HepG2 (cell line): ENCODE data around the gene ARL16. TPM values are rescaled to one million over a fixed set of nuclear protein-coding genes. Genes with fewer than 3 reads are reported as not detected.

Experiments used
- AGO1 ChIP-seq: fragments of 200-400 bp; formaldehyde crosslinking; IDR thresholded peaks from 2 replicates; pipeline ENCODE4 v1.6.1; 2017; ENCODE audit warnings: mild to moderate bottlenecking, low read depth, low read length, moderate library complexity; ENCODE audit not compliant: poor library complexity, severe bottlenecking
- DR1 ChIP-seq: sonication (generic); formaldehyde crosslinking; IDR thresholded peaks from 2 replicates; pipeline ENCODE4 v1.8.0; 2021; ENCODE audit warnings: mild to moderate bottlenecking, missing genetic modification reagents, inconsistent platforms
- FOXM1 ChIP-seq: sonication (generic); formaldehyde crosslinking; IDR thresholded peaks from 2 replicates; pipeline ENCODE4 v1.5.0; 2020; ENCODE audit warnings: missing genetic modification reagents
- HNF4A ChIP-seq: sonication (generic); formaldehyde crosslinking; IDR thresholded peaks from 2 replicates; pipeline ENCODE4 v1.4.0; 2020; ENCODE audit warnings: missing genetic modification reagents
- MYC ChIP-seq: sonication (generic); formaldehyde crosslinking; IDR thresholded peaks from 2 replicates; pipeline ENCODE4 v1.9.0; 2021; ENCODE audit warnings: missing genetic modification reagents, borderline replicate concordance
- MZF1 ChIP-seq: sonication (generic); formaldehyde crosslinking; IDR thresholded peaks from 2 replicates; pipeline ENCODE4 v1.8.1; 2023; ENCODE audit warnings: mild to moderate bottlenecking, missing genetic modification reagents, borderline replicate concordance
- NR3C1 ChIP-seq: sonication (generic); formaldehyde crosslinking; IDR thresholded peaks from 2 replicates; pipeline ENCODE4 v1.4.0; 2020; ENCODE audit warnings: missing genetic modification reagents
- SALL1 ChIP-seq: sonication (generic); formaldehyde crosslinking; IDR thresholded peaks from 2 replicates; pipeline ENCODE4 v1.8.0; 2022; ENCODE audit warnings: mild to moderate bottlenecking, missing genetic modification reagents
- TGIF2 ChIP-seq: IDR thresholded peaks from 2 replicates; pipeline ENCODE4 v1.6.1; 2016; ENCODE audit warnings: control low read depth, missing compliant biosample characterization
- WIZ ChIP-seq: sonication (generic); formaldehyde crosslinking; IDR thresholded peaks from 2 replicates; pipeline ENCODE4 v1.5.1; 2020; ENCODE audit warnings: mild to moderate bottlenecking, missing genetic modification reagents
- ZNF136 ChIP-seq: sonication (generic); formaldehyde crosslinking; IDR thresholded peaks from 2 replicates; pipeline ENCODE4 v1.8.1; 2022; ENCODE audit warnings: low read depth, mild to moderate bottlenecking, moderate library complexity, missing genetic modification reagents
- ZNF430 ChIP-seq: sonication (generic); formaldehyde crosslinking; IDR thresholded peaks from 2 replicates; pipeline ENCODE4 v1.9.0; 2021; ENCODE audit warnings: mild to moderate bottlenecking, missing genetic modification reagents
- ZNF713 ChIP-seq: sonication (generic); formaldehyde crosslinking; IDR thresholded peaks from 2 replicates; pipeline ENCODE4 v1.4.0; 2020; ENCODE audit warnings: mild to moderate bottlenecking, missing genetic modification reagents
- polyA plus RNA-seq, 8 experiments: library from polyadenylated mRNA; depleted of rRNA in 3 of 8; stranded (reverse) in 7 of 8; unstranded in 1 of 8; fragments of >200 nt; fragmentation: Illumina TruSeq in 4 of 8; extraction: Trizol in 4 of 8; gene quantifications; 2 replicates each; pipeline versions ENCODE4 v1.2.1 to v1.2.3, GENCODE V29; 2011 to 2016; ENCODE audit warnings: low read depth in 4 of 8, missing spikeins in 1 of 8, mixed read lengths in 1 of 8; ENCODE audit not compliant: insufficient read depth in 1 of 8
- total RNA-seq, 5 experiments: library from RNA; depleted of rRNA; stranded (reverse); fragments of >200 nt; fragmentation: Illumina TruSeq; extraction: Trizol; gene quantifications; 2 replicates each; pipeline ENCODE4 v1.2.3, GENCODE V29; 2016; ENCODE audit warnings: low read depth in 1 of 5
- TF ChIP-seq, protein P1 (sequence below): sonication (generic); formaldehyde crosslinking; IDR thresholded peaks from 2 replicates; pipeline ENCODE4 v1.4.0; 2020; ENCODE audit warnings: missing genetic modification reagents
- TF ChIP-seq, protein P2 (sequence below): IDR thresholded peaks from 2 replicates; pipeline ENCODE4 v1.6.1; 2012; ENCODE audit warnings: low read length, improper control_type of control experiment
- TF ChIP-seq, protein P3 (sequence below): sonication (generic); formaldehyde crosslinking; IDR thresholded peaks from 2 replicates; pipeline ENCODE4 v1.5.0; 2020; ENCODE audit warnings: missing genetic modification reagents
- TF ChIP-seq, protein P4 (sequence below): sonication (generic); formaldehyde crosslinking; IDR thresholded peaks from 2 replicates; pipeline ENCODE4 v1.5.1; 2020; ENCODE audit warnings: mild to moderate bottlenecking, moderate library complexity, missing genetic modification reagents
- TF ChIP-seq, protein P5 (sequence below): sonication (generic); formaldehyde crosslinking; IDR thresholded peaks from 2 replicates; pipeline ENCODE4 v1.4.0; 2020; ENCODE audit warnings: mild to moderate bottlenecking, missing genetic modification reagents

The ARL16 gene
- total and polyA plus RNA-seq, 2 of the 13 experiments (the other 11 are each of a cell fraction or from before 2014, with no cell fraction given), result 20.8 to 30.8 TPM

DNA sequence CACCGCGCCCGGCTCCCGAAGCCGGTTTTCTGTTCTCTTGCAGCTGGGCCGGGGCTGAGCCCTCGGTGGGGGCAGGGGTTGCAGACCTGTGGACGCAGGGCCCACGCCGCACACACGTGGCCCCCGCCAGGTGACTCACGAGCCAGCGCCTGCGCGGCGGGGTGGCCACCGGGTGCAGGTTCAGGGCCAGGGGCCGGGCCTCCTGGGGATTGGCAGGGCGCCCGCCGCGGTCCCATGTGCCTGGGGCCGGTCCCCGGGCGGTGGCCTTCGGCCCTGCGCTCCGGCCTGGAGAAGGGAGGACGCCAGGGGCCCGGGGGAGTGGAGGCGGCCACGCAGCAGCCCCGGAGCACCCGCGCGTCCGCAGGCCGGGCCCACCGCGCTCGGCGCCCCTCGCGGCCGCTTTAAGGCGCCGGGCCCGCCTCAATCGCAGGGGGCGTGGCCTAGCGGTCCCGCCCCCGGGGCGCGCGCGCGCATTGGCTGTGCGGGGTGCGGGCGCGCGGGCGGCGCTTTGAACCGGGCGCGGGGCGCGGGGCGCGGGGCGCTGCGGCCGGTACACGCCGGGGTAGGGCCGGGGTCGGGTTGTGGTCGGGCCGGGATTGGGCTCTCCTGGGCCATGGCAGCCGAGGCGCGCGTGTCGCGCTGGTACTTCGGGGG is 28.3 kb upstream of the ARL16 start, which contains the start of gene SLC25A10 (continued):
- TF ChIP-seq, protein P1, sequence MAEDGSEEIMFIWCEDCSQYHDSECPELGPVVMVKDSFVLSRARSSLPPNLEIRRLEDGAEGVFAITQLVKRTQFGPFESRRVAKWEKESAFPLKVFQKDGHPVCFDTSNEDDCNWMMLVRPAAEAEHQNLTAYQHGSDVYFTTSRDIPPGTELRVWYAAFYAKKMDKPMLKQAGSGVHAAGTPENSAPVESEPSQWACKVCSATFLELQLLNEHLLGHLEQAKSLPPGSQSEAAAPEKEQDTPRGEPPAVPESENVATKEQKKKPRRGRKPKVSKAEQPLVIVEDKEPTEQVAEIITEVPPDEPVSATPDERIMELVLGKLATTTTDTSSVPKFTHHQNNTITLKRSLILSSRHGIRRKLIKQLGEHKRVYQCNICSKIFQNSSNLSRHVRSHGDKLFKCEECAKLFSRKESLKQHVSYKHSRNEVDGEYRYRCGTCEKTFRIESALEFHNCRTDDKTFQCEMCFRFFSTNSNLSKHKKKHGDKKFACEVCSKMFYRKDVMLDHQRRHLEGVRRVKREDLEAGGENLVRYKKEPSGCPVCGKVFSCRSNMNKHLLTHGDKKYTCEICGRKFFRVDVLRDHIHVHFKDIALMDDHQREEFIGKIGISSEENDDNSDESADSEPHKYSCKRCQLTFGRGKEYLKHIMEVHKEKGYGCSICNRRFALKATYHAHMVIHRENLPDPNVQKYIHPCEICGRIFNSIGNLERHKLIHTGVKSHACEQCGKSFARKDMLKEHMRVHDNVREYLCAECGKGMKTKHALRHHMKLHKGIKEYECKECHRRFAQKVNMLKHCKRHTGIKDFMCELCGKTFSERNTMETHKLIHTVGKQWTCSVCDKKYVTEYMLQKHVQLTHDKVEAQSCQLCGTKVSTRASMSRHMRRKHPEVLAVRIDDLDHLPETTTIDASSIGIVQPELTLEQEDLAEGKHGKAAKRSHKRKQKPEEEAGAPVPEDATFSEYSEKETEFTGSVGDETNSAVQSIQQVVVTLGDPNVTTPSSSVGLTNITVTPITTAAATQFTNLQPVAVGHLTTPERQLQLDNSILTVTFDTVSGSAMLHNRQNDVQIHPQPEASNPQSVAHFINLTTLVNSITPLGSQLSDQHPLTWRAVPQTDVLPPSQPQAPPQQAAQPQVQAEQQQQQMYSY, result peak; percentile 65; the same call in 1 of the 2 replicates
- TF ChIP-seq MYC (CRISPR knock-in tag) (peak; percentile 99), FOXM1 (CRISPR knock-in tag) (peak; percentile 93), NR3C1 (no peak), ZNF430 (CRISPR knock-in tag) (peak; percentile 99), ZNF713 (CRISPR knock-in tag) (0 out of 2 replicates have a peak, but pooled peaks have one; percentile 60), HNF4A (CRISPR knock-in tag) (peak; percentile 72), ZNF136 (CRISPR knock-in tag) (peak; percentile 80), WIZ (CRISPR knock-in tag) (peak; percentile 90), SALL1 (CRISPR knock-in tag) (peak; percentile 98), TGIF2 (CRISPR knock-in tag) (peak; percentile 97), DR1 (peak; percentile 78), AGO1 (peak; percentile 96), MZF1 (CRISPR knock-in tag) (peak; percentile 94; the same call in 1 of the 2 replicates)
- TF ChIP-seq, protein P2, sequence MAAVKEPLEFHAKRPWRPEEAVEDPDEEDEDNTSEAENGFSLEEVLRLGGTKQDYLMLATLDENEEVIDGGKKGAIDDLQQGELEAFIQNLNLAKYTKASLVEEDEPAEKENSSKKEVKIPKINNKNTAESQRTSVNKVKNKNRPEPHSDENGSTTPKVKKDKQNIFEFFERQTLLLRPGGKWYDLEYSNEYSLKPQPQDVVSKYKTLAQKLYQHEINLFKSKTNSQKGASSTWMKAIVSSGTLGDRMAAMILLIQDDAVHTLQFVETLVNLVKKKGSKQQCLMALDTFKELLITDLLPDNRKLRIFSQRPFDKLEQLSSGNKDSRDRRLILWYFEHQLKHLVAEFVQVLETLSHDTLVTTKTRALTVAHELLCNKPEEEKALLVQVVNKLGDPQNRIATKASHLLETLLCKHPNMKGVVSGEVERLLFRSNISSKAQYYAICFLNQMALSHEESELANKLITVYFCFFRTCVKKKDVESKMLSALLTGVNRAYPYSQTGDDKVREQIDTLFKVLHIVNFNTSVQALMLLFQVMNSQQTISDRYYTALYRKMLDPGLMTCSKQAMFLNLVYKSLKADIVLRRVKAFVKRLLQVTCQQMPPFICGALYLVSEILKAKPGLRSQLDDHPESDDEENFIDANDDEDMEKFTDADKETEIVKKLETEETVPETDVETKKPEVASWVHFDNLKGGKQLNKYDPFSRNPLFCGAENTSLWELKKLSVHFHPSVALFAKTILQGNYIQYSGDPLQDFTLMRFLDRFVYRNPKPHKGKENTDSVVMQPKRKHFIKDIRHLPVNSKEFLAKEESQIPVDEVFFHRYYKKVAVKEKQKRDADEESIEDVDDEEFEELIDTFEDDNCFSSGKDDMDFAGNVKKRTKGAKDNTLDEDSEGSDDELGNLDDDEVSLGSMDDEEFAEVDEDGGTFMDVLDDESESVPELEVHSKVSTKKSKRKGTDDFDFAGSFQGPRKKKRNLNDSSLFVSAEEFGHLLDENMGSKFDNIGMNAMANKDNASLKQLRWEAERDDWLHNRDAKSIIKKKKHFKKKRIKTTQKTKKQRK, result no peak
- TF ChIP-seq, protein P3, sequence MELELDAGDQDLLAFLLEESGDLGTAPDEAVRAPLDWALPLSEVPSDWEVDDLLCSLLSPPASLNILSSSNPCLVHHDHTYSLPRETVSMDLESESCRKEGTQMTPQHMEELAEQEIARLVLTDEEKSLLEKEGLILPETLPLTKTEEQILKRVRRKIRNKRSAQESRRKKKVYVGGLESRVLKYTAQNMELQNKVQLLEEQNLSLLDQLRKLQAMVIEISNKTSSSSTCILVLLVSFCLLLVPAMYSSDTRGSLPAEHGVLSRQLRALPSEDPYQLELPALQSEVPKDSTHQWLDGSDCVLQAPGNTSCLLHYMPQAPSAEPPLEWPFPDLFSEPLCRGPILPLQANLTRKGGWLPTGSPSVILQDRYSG (CRISPR knock-in tag), result peak; percentile 99
- TF ChIP-seq, protein P4, sequence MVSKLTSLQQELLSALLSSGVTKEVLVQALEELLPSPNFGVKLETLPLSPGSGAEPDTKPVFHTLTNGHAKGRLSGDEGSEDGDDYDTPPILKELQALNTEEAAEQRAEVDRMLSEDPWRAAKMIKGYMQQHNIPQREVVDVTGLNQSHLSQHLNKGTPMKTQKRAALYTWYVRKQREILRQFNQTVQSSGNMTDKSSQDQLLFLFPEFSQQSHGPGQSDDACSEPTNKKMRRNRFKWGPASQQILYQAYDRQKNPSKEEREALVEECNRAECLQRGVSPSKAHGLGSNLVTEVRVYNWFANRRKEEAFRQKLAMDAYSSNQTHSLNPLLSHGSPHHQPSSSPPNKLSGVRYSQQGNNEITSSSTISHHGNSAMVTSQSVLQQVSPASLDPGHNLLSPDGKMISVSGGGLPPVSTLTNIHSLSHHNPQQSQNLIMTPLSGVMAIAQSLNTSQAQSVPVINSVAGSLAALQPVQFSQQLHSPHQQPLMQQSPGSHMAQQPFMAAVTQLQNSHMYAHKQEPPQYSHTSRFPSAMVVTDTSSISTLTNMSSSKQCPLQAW, result peak; percentile 80
- TF ChIP-seq, protein P5, sequence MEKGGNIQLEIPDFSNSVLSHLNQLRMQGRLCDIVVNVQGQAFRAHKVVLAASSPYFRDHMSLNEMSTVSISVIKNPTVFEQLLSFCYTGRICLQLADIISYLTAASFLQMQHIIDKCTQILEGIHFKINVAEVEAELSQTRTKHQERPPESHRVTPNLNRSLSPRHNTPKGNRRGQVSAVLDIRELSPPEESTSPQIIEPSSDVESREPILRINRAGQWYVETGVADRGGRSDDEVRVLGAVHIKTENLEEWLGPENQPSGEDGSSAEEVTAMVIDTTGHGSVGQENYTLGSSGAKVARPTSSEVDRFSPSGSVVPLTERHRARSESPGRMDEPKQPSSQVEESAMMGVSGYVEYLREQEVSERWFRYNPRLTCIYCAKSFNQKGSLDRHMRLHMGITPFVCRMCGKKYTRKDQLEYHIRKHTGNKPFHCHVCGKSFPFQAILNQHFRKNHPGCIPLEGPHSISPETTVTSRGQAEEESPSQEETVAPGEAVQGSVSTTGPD (CRISPR knock-in tag), result 0 out of 2 replicates have a peak, but pooled peaks have one; percentile 44
